ENCODE data around the gene ANKS3. TPM values are rescaled to one million over a fixed set of nuclear protein-coding genes. Genes with fewer than 3 reads are reported as not detected.

Gene ANKS3
- total RNA-seq, 1 experiment from 2014 or later: 32.8 TPM

DNA sequence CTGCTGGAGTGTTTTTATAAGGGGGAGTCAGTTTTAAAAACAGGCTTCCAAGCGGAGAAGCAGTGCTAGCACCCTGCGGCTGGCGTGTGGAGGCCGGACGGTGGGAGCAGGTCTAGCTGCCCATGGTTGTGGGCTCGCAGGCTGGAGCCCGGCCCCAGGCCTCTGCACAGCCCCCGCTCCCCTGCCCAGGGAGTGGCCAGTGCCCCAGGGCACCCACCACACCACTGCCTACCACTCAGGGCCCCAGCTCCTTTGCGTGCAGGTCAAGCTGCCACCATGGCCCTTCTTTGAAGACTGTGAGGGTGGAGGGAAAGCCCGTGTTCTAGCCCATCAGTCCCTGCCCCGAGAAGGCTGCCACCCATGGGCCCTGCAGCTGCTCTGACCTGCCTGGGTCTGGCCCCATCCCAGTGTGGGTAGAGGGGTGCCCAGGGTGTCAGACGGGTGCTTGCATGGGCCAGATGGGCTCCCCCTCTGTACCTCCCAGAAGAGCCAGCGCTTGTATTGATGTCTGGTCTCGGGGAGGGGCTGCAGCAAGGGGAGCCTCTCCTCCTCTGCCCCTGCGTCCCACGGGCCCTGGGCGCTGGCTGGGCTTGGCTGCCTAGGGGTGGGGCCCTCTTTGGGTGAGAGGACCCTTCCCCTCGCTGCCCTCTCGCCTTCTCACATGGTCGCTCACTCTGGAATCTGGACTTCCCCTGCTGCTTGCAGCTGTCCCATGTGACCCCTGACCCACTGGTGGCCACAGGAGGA lies 42.2 kb downstream of the ANKS3 start:
- no peak for DNase-seq
- ChIA-PET POLR2A (ENCODE audit: unreplicated experiment) (no interaction called here), CTCF (no interaction called here)
- no peaks in the 10 kb centered on the region; the same call in 1 of the 2 replicates for H3F3A ChIP-seq (ENCODE audit: insufficient read depth, low read depth)
- peaks cover 3% of the 10 kb centered on the region; the same call in 1 of the 2 replicates for H3K79me2 ChIP-seq (ENCODE audit: low read depth)
- peaks cover 10% of the 10 kb centered on the region; the same call in 1 of the 2 replicates for H3K4me1 ChIP-seq (replicated peaks; ENCODE audit: insufficient read depth)
- no TSS peak for BruUV-seq (replicated peaks)
- H3K9me3 ChIP-seq (ENCODE audit: insufficient read depth, low read depth): no peaks in the 10 kb centered on the region
- TF ChIP-seq CTCF (conservative IDR thresholded peaks at IDR 0.05) (no peak), EZH2 (IDR thresholded peaks at IDR 0.05; ENCODE audit: low read depth) (no peak)
- H2AFZ ChIP-seq: no peak overlapping the region
- H3K27ac ChIP-seq: no peak overlapping the region
- intact Hi-C loops (cut with micrococcal nuclease; ENCODE audit: unreplicated experiment): no loop called here
- H4K20me1 ChIP-seq (ENCODE audit: insufficient read depth): peaks cover 3% of the 10 kb centered on the region; the same call in 1 of the 2 replicates
- H3K27me3 ChIP-seq (ENCODE audit: insufficient read depth, low read depth): no peaks in the 10 kb centered on the region
- no peaks in the 10 kb centered on the region for H3K9me2 ChIP-seq (ENCODE audit: insufficient read depth)
- H3K36me3 ChIP-seq (ENCODE audit: low read depth): no peaks in the 10 kb centered on the region
- no peak overlapping the region for H3K4me2 ChIP-seq
- H3K4me3 ChIP-seq: no peak overlapping the region

DNA sequence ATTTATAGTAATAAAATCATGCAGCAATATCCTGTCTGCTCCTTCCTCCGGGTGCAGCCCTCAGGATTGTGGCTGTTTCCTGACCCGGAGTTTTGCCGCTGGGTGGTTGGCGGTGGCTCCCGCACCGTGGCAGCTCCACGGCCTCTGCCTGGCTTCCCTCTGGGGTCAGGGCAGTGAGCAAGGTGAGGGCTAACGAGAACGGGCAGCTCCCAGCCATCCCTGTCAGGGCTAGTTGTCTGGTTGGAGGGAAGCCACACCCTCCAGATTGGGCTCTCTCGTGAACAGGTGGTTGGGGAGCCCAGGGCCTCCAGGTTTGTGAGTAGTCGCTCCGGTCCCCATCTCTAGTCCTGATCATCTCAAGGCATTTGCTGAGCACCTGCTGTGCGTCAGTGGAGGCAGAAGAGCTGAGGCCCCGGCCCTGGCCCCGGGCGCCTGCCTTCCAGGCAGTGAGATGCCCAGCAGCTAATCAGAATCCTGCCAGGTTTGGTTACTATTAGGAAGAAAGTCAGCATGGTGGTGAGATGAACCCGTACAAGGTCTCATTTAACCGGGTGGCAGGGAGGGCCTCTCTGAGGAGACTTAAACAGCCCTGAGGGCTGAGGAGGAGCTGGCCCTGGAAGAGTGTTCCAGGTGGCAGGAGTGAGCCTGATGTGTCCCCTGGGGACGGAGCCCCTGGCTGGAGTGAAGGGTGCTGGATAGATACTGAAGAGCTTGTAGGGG lies 43.0 kb downstream of the ANKS3 start:
- no peak overlapping the region for H3K4me3 ChIP-seq
- no peaks in the 10 kb centered on the region for H3K36me3 ChIP-seq (ENCODE audit: low read depth)
- H3K9me2 ChIP-seq (ENCODE audit: insufficient read depth): no peaks in the 10 kb centered on the region
- DNase-seq: no peak
- POLR2A ChIA-PET (ENCODE audit: unreplicated experiment): no interaction called here
- no peaks in the 10 kb centered on the region for H3K9me3 ChIP-seq (ENCODE audit: insufficient read depth, low read depth)
- H4K20me1 ChIP-seq (ENCODE audit: insufficient read depth): peaks cover 3% of the 10 kb centered on the region; the same call in 1 of the 2 replicates
- no peaks in the 10 kb centered on the region for H3K27me3 ChIP-seq (ENCODE audit: insufficient read depth, low read depth)
- CTCF ChIA-PET: no interaction called here
- BruUV-seq (replicated peaks): no TSS peak
- H3K27ac ChIP-seq: no peak overlapping the region
- H3K4me2 ChIP-seq: no peak overlapping the region
- peaks cover 3% of the 10 kb centered on the region; the same call in 1 of the 2 replicates for H3K79me2 ChIP-seq (ENCODE audit: low read depth)
- peaks cover 10% of the 10 kb centered on the region; the same call in 1 of the 2 replicates for H3K4me1 ChIP-seq (replicated peaks; ENCODE audit: insufficient read depth)
- H2AFZ ChIP-seq: no peak overlapping the region
- TF ChIP-seq CTCF (conservative IDR thresholded peaks at IDR 0.05) (no peak), EZH2 (IDR thresholded peaks at IDR 0.05; ENCODE audit: low read depth) (no peak)
- intact Hi-C loops (cut with micrococcal nuclease; ENCODE audit: unreplicated experiment): no loop called here
- no peaks in the 10 kb centered on the region; the same call in 1 of the 2 replicates for H3F3A ChIP-seq (ENCODE audit: insufficient read depth, low read depth)

DNA sequence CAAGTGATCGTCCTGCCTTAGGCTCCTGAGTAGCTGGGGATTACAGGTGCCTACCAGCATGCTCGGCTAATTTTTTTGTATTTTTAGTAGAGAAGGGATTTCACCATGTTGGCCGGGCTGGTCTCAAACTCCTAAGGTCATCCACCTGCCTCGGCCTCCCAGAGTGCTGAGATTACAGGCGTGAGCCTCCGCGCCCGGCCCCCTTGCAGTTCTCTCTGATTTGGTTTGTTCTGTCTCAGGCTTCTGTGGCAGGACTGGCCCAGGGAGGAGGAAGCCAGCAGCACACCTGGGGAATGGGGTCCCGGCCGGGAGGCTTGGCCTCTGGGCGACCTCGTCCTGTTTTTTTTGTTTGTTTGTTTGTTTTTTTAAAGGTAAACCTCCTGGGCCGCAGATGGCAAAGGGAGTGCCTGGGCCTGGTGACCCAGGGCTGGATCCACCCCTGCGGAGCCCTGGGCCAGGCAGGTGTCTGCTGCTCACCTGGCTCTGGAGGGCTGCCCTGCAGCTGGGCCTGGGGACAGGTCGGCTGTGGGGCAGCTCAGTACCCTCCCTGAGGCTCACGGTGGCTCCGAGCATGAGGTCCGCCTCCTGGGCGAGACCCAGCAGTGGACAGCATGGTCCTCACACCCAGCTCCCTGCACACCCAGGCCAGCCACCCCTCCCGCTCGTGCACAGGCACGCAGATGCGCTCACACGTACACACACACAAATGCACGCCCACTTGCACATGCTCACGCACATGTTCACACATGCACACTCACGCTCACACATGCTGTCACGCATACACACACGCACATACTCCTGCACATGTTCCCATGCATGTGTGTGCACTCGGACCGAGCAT lies 44.0 kb downstream of the ANKS3 start:
- POLR2A ChIA-PET (ENCODE audit: unreplicated experiment): no interaction called here
- CTCF ChIA-PET: no interaction called here
- no TSS peak for BruUV-seq (replicated peaks)

More for the DNA sequence above, 44.0 kb downstream of the ANKS3 start:
- Histone ChIP-seq H3K27ac (no peak overlapping the region), H2AFZ (no peak overlapping the region), H3K9me2 (ENCODE audit: insufficient read depth) (no peaks in the 10 kb centered on the region), H4K20me1 (ENCODE audit: insufficient read depth) (peaks cover 3% of the 10 kb centered on the region; the same call in 1 of the 2 replicates), H3K9me3 (ENCODE audit: insufficient read depth, low read depth) (no peaks in the 10 kb centered on the region), H3K36me3 (ENCODE audit: low read depth) (no peaks in the 10 kb centered on the region), H3F3A (ENCODE audit: insufficient read depth, low read depth) (no peaks in the 10 kb centered on the region; the same call in 1 of the 2 replicates), H3K4me3 (no peak overlapping the region), H3K27me3 (ENCODE audit: insufficient read depth, low read depth) (no peaks in the 10 kb centered on the region), H3K79me2 (ENCODE audit: low read depth) (peaks cover 3% of the 10 kb centered on the region; the same call in 1 of the 2 replicates), H3K4me2 (no peak overlapping the region), H3K4me1 (replicated peaks; ENCODE audit: insufficient read depth) (peaks cover 17% of the 10 kb centered on the region)
- TF ChIP-seq EZH2 (IDR thresholded peaks at IDR 0.05; ENCODE audit: low read depth): no peak
- TF ChIP-seq CTCF (conservative IDR thresholded peaks at IDR 0.05): no peak
- intact Hi-C loops (cut with micrococcal nuclease; ENCODE audit: unreplicated experiment): loop anchor here (10.0 kb wide), 1 partner anchor 405 kb away; the partner anchor contains the start of gene EEF2KMT
- no peak for DNase-seq
